NB4 (cell line): ENCODE results near the gene PLEKHG4B.

ENCODE experiments used
- CTCF ChIP-seq: IDR thresholded peaks from one replicate; pipeline ENCODE4 v1.5.1; 2012; ENCODE audit warnings: low read depth, low read length
- MAX ChIP-seq: IDR thresholded peaks from 2 replicates; pipeline ENCODE4 v1.6.1; 2011; ENCODE audit warnings: low read depth, low read length

GRCh38 chr5:167982-168660 lies 76.2 kb downstream of the PLEKHG4B start:
- no peak for TF ChIP-seq CTCF
- no peak for TF ChIP-seq MAX
